DOHH2 (cell line): ENCODE data around the gene MRPL18.

ENCODE experiments used
- CTCF ChIP-seq: fragments of 200-600 bp; sonication (generic); IDR thresholded peaks from one replicate; pipeline ENCODE4 v1.5.1; 2014; ENCODE audit warnings: antibody characterized with exemption, mild to moderate bottlenecking, low read depth, low read length; ENCODE audit not compliant: poor library complexity, severe bottlenecking
- EZH2phosphoT487 ChIP-seq: fragments of 200-600 bp; sonication (generic); IDR thresholded peaks from 2 replicates; pipeline ENCODE4 v1.6.1; 2017; ENCODE audit warnings: borderline replicate concordance, mild to moderate bottlenecking, antibody characterized with exemption, low read length, moderate library complexity, mixed read lengths

GRCh38 chr6:159761873-159762680, 28.2 kb upstream of the MRPL18 start, which contains the start of gene ACAT2:
- TF ChIP-seq CTCF (no peak), EZH2phosphoT487 (no peak)
